OCI-LY7 (cell line): ENCODE results near the gene TLE4.

Source experiments
- CTCF ChIP-seq: fragments of 200-600 bp; sonication (generic); conservative IDR thresholded peaks from 2 replicates; pipeline ENCODE4 v1.5.1; 2014; ENCODE audit warnings: mild to moderate bottlenecking, antibody characterized with exemption, low read length, moderate library complexity, mixed read lengths
- EZH2phosphoT487 ChIP-seq: fragments of 200-600 bp; sonication (generic); IDR thresholded peaks from 2 replicates; pipeline ENCODE4 v1.6.1; 2018; ENCODE audit warnings: low read depth, borderline replicate concordance, mild to moderate bottlenecking, mixed run types, antibody characterized with exemption, low read length, moderate library complexity, mixed read lengths

DNA sequence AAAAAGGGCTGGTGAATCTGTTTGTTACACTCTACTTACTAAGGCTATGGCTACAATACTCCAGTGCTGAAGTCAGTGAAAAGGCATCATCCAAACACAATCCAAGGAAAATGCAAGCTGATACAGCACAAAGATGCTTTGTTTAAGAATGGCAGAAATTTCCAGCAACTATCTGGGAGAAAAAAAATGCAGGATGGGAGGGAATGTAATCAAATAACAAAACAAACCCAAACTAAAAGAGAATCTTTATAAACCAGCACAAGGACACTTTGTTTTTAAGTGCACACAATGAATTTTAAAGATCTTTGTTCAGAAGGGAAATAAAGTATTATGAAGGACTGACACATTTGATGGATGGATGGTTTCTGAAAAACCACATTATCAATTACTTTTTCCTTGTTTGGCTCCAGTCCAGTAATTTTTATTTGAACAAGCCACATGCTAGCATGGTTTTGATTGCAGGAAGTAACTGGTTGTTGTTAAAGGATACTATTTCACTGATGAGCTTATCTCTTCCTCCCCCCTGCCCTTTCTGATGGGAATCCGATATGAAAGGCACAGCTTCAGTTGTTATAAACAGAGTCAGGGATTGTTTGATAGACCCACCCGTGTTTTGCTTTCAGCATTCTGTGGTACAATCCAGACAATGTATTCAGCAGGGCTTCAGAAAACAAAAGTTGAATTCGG is 12.1 kb upstream of the TLE4 start:
- no peak for TF ChIP-seq CTCF
- TF ChIP-seq EZH2phosphoT487, result no peak
